ENCODE data around the gene ESRP2.

The ESRP2 gene

DNA sequence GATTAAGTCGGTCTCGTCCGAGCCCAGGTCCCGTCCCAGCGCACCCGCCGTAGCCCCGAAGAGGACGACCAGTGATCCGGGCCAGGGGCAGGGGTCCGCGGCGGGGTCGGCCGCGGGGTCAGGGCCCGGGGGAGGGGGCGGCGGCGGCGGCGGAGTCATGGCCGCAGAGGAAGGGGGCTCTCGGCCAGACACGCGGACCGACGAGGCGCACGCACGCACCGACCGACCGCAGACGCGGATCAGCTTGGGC, at the start of gene ESRP2:
TSS of gene ESRP2 (minus strand) at position 241 of the 250 bp plus-strand sequence. CDS start at position 159, 82 bp downstream.
- no peak for DNase-seq (ENCODE audit: extremely low read depth, low read depth)
- no peak for TF ChIP-seq CTCF (IDR thresholded peaks at IDR 0.05; ENCODE audit: low read depth, low read length)

DNA sequence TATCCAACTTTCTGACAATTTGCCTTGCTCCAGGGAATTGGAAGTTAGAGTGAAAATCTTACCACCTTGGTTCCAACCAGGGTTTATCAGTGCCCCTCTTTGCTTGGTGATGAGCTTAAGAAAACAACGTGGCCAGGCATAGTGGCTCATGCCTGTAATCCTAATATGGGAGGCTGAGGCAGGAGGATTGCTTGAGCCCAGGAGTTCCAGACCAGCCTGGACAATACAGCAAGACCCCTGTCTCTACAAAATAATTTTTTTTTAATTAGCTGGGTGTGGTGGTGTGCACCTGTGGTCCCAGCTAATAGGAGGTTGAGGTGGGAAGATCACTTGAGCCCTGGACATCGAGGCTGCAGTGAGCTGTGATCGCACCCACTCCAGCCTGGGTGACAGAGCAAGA, 49.8 kb upstream of the ESRP2 start:
- TF ChIP-seq CTCF (IDR thresholded peaks at IDR 0.05; ENCODE audit: low read depth, low read length): no peak
- no peak for DNase-seq (ENCODE audit: extremely low read depth, low read depth)

DNA sequence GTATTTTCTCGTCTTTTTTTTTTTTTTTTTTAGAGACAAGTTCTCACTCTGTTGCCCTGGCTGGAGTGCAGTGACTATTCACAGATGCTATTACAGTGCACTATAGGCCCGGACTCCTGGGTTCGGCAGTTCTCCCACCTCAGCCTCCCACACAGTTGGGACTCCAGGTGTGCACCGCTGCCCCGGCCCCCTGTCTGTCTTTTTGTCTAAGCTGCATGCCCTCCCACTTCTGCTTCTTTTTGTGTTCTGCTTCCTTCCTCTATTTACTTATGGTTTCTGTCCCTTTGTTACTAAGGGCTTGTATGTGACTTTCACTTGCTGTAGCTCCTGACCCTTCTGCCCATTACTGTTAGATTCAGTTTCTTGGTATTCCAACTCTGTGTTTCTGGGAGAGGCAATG, 48.9 kb upstream of the ESRP2 start:
- no peak for DNase-seq (ENCODE audit: extremely low read depth, low read depth)
- no peak for TF ChIP-seq CTCF (IDR thresholded peaks at IDR 0.05; ENCODE audit: low read depth, low read length)

GRCh38 chr16:68283801-68284598, 48.1 kb upstream of the ESRP2 start:
- TF ChIP-seq CTCF (IDR thresholded peaks at IDR 0.05; ENCODE audit: low read depth, low read length): no peak
- no peak for DNase-seq (ENCODE audit: extremely low read depth, low read depth)

DNA sequence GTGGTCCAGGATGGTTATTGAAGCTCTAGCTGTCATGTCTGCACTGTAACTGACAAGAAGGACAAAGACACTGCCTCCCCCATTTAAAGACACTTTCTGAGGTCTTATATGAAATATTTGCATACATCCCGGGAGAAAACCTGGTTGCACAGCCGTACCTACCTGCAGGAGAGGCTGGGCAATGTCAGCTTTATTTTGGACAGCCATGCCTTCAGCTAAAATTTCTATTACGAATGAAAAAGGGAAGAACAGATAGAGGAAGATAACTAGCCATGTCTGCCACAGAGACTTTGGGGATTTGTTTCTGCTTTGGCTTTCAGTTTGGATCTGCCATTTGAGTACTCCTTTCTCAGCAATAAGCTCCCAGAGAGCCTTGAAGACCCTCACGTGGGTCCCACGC, 47.4 kb upstream of the ESRP2 start:
- no peak for TF ChIP-seq CTCF (IDR thresholded peaks at IDR 0.05; ENCODE audit: low read depth, low read length)
- no peak for DNase-seq (ENCODE audit: extremely low read depth, low read depth)

DNA sequence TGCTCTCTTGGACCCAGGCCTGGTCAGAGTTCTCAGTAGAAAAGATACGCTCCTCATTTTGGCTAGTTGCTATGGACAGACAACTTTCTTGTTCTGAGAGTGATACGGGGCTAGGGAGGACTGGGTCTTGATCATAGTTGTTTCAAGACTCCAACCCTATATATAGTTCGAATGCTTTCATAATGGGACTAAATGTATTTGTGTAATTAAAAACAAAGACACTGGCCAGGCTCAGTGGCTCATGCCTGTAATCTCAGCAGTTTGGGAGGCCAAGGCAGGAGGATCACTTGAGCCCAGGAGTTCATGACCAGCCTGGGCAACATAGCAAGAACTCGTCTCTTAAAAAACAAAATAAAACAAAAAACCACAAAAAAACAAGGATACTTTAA, 46.1 kb upstream of the ESRP2 start:
- no peak for DNase-seq (ENCODE audit: extremely low read depth, low read depth)
- TF ChIP-seq CTCF (IDR thresholded peaks at IDR 0.05; ENCODE audit: low read depth, low read length): no peak

DNA sequence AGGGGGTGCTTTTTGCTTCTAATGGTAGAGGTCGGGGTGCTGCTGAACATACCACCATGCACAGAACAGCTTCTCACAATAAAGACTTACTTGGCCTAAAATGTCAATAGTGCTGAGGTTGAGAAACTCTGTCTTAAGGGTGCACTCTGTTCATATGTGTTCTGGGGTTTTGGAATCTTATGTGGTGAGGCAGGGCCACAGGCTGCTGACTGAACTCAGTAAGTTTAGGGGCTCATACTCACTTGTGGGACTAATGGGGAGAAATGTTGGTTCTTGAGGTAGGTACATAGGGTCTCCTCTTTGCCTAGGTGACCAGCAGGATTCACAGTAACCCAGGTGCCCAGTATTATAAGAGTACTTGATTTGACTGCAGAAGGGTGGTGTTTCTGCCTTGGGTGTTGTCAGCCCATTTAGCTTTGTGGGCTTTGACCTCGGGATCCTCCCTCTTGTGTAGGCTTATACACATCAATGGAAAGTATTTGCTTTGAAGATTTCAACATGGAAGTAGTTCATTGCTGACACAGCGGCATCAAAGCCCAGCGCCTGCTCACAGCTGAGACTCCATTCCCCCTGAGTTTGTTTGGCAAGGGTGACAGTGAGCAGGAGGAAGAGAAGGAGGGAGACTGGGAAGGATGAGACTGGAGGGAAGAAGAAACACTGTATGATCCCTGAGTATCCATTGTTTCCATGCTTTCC, 45.6 kb upstream of the ESRP2 start:
- DNase-seq (ENCODE audit: extremely low read depth, low read depth): no peak
- TF ChIP-seq CTCF (IDR thresholded peaks at IDR 0.05; ENCODE audit: low read depth, low read length): no peak
